ENCODE measurements around the gene WDR54.
"Not testable (repeated sequence)": the region's sequence is repeated elsewhere in the genome, so short reads cannot be mapped to it uniquely, and the experiment has no call there.

WDR54 gene

DNA sequence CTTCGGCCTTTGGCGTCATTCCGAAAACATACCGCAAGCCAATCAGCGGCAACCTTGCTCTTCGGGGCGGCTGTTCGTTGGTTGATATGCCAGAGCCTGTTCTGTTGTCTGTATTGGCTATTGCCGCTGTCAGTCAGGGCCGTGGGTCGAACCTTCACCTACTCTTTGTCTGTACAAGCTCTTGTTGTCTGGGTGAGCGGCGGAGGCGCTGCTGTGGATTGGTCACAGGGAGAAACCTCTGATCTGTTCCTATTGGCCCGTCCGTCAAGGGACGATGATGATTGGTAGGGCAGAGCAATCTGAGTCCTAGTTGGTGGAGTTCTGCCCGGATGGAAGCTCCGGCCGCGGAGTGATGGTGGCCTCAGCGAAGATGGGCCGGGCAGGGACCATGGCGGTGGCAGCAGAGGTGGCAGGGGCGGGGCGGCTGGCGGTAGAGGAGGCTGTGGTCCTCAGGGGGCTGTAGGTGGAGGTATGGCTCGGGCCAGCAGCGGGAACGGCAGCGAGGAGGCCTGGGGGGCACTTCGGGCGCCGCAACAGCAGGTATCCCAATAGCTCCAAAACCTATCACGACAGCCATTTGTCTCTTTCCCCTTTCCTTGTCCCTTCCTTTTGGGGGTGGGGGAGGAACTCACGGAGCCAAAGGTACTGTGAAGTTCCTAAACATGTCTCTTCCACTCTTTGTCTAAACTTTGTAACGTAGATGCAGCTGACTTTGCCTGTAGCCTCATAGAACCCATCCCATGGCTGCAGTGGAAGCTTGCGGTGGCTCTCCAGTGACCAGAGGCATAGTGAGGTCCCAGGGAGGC lies 36.8 kb downstream of the WDR54 start, which contains the start of gene WBP1:
Gene WBP1, plus strand, starts transcription at position 307 of the 806 bp plus-strand sequence. Its CDS starts 165 bp downstream, at position 472.
- peak; percentile 96 for DNase-seq

DNA sequence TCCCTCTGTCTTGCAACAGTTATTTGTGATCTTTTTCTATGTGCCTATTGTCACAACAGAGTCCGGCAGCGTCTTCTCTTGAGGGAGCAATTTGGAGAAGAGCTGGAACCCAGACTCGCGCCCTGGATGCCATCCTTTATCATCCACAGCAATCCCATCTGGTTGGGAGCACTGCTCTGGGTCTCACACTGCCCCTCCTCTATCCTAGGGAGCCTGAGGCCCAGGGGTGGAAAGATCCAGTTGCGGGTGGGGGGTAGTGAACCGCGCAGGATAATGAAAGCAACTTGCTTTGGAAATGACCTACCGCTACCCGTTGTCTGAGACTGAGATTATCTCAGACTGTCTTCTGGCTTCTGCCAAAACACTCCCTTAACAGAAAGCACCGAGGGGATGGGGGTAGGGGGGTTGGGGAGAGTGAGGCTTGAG lies 37.4 kb downstream of the WDR54 start:
- DNase-seq, result no peak

DNA sequence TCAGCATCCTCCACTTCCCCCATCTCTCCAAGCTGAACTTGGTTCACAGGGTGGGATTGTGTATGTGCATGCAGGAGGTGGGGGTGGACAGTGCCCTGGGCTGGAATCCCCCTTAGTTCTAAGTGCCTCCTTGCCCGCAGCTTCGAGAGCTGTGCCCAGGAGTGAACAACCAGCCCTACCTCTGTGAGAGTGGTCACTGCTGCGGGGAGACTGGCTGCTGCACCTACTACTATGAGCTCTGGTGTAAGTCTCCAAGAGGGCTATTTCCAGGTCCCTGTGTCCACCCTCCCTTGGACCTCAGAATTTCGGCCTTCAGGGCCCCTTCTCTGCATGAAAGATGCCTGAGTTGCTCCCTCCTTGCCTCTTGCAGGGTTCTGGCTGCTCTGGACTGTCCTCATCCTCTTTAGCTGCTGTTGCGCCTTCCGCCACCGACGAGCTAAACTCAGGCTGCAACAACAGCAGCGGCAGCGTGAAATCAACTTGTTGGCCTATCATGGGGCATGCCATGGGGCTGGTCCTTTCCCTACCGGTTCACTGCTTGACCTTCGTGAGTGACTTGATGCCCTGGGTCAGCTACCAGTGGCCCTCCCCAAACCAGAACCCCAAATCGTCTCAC lies 38.1 kb downstream of the WDR54 start:
- not testable (repeated sequence) for DNase-seq

DNA sequence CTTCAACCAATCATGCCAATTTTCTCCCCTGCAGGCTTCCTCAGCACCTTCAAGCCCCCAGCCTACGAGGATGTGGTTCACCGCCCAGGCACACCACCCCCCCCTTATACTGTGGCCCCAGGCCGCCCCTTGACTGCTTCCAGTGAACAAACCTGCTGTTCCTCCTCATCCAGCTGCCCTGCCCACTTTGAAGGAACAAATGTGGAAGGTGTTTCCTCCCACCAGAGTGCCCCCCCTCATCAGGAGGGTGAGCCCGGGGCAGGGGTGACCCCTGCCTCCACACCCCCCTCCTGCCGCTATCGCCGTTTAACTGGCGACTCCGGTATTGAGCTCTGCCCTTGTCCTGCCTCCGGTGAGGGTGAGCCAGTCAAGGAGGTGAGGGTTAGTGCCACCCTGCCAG lies 38.7 kb downstream of the WDR54 start:
- DNase-seq, result not testable (repeated sequence)

DNA sequence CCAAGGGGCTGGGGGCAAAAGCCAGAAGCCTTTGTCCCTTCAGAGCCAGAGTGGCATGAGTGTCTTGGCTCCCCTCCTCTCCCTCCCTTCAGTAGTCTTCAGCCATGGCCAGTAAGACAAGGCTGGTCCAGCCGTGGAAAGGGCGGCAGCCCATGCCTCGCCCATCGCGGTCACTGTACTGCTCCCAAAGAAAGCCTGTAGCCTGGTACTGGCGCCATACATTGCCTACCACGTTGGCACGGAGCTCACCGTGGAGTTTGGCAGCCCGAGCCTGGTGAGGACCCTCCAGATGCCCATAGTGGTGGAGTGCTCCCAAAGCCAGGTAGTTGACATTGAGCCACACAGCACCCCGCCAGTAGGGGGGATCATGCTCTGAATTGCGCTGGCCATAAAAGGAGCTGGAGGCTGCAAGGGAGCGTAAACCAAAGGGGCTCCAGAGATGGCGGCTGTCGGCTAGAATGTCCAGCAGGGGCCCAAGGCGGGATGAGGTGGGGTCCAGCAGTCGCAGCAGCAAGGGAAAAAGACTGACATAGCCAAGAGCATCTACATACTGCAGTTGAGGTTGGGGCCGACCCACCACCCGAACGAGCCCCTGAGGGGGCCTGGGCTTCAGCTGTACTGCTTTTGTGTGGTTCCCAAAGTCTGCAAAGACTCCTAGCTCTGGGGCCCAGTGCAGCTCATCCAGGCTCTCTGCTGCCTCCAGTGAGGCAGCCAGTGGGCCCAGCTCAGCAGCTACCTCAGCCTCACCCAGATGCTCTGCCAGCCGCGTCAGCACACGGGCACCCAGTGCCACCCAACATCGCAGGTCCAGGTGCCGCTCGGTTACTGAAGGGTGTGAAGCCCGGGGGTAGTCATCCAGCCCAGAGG lies 39.9 kb downstream of the WDR54 start:
- no peak for DNase-seq

DNA sequence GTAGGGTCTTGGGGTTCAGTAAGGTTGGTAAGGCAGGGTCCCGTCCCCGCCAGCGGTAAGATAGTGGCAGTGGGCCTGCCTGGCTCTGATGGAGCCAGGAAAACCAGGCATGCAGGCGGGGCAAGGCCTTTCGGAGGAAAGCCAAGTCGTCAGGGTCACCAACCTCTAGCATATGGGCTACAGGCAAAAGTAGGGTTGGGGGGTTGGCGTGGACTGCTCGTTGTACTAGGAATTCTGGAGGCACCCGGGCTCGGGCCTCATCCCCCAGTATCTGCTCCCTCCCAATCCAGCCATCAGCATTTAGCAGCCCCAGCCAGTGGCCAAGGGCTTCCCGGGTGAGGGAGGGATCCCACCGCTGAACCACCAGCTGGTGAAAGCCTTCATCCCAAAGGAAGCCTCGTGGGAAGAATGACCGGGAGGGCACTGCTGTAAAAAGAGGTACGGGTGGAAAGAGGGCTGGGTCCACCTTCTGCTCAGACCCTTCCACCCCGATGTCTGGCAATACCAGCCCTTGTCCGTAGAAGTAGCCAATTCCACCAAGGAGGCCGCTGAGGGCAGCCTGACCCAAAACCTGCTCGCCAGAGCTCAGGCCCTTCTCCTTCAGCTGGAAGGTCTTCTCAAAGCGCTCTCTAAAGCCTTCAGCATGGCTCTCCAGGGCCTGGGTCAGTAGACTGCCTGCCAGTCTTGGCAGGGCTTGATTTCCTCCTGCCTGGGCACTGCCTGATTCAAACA lies 40.7 kb downstream of the WDR54 start:
- no peak for DNase-seq

DNA sequence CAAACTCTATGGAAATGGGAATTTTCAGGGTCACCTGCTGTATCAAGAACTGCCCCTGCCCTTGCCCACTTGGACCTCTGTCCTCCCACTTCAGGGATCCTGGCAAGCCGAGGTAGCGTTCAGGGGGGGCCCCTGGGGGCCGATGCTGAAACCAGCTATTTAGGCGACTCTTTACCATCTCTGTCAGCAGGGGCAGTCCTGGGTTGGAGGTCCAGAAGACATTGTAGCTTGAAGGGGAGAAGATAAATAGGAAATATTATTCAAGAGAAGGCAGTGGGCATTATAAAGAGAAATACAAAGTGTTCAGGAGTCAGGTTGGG lies 41.2 kb downstream of the WDR54 start:
- no peak for DNase-seq

DNA sequence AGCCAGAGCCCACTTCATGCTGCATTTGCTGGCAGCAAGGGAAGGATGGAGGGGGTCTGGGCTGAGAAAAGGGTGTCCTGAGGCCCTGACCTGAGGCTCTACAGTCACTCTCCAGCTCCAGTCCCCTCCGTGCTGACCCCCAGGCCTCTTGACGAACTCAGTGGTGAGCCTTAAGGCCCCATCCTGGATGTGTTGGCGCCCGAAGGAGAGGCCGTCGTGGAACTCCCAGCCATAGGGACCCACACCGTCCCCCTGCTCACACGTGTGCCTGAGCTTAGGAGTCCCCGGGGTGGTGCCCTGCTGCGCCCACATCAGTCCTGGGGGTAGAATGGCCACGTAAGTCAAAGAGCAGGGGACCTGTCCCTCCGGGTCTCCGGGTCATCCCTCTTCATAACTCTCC lies 42.9 kb downstream of the WDR54 start:
- DNase-seq, result no peak

DNA sequence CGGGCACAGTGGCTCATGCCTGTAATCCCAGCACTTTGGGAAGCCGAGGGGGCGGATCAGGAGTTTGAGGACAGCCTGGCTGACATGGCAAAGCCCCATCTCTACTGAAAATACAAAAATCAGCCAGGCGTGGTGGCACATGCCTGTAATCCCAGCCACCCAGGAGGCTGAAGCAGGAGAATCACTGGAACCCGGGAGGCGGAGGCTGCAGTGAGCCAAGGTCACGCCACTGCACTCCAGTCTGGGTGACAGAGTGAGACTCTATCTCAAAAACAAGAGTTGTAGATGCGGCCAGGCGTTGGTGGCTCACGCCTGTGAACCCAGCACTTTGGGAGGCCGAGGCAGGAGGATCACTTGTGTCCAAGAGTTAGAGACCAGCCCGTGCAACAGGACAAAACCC lies 49.2 kb downstream of the WDR54 start:
- DNase-seq, result not testable (repeated sequence)

DNA sequence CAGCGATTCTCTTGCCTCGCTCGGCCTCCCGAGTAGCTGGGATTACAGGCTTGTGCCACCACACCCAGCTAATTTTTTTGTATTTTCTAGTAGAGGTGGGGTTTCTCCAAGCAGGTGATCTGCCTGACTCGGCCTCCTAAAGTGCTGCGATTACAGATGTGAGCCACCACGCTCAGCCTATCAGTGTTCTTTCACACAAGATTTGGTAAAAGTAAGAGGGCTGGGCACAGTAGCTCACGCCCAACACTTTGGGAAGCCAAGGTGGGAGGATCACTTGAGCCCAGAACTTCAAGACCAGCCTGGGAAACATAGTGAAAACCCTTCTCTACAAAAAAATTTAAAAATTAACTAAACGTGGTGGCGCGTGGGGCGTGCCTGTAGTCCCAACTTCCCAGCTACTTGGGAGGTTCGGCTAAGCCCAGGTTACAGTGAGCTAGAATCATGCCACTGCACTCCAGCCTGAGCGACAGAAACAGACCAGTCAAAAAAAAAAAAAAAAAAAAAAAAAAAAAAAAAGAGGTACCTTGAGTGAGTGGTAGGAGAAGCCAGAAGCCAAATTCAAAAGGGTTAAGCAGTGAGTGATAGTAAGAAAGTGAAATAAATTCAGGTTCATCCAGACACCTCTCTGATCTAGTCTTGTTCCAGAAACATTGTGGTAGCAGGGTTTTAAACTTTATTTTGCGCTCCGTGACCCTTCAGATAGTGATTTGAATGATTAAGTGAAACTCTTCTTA lies 50.0 kb downstream of the WDR54 start:
- no peak for DNase-seq

DNA sequence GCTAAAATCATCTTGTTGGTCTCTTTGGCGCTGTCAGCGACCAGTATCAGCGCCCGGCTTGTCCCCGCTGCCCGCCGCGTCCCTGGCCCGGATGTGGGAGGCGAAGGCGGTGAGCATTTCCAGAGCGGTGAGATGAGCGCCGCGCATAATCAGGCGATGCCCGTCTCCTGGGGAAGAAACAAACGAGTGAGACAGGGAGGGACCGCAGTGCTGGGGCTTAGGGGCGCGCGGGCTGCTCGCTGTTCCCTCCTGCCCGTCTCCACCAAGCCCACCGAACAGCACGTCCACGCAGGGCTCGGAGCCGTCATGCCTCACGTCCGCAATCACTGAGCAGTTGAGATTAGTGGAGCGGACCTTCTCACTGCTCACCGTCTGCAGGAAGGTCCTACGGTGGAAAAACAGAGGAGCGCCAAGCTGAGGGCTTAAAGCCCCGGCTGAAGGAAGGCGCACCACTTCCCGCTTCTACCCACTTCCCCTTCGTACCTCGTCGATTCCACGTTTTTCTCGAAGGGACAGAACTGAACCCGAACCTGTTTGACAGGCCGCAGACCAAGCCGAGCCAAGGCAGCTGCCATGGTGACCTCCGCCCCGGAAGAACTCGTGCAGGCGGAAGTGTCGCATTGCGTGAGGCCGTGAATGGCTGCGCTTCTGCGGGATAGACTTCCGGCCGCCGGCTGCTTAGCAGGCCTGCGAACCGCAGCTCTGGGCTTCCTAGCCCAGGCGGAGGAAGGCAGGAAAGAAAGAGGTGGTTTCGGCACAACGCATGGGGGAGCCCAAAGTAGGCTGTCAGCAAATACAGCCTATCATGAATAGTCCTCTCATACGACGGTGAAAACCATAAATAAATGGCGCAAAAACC lies 50.8 kb downstream of the WDR54 start, which contains the start of gene MRPL53:
Gene MRPL53, minus strand, starts transcription at position 595 of the 859 bp plus-strand sequence. Its CDS starts 20 bp downstream, at position 575.
- DNase-seq, result peak; percentile 90

DNA sequence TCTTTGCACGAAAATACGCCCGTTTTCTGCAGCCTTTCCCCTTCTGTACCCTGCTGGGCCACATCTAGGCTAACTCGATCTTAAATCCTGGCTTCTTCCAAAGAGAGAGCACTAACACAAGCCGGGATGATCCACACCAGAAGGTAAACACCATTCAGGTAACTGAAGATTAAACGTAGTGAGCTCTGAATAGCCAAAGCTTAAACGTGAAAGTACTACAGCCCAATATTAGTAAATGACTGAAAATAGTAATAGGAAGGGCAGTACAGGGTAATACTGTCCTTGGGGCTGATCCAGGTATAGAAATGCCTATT lies 51.4 kb downstream of the WDR54 start:
- no peak for DNase-seq

DNA sequence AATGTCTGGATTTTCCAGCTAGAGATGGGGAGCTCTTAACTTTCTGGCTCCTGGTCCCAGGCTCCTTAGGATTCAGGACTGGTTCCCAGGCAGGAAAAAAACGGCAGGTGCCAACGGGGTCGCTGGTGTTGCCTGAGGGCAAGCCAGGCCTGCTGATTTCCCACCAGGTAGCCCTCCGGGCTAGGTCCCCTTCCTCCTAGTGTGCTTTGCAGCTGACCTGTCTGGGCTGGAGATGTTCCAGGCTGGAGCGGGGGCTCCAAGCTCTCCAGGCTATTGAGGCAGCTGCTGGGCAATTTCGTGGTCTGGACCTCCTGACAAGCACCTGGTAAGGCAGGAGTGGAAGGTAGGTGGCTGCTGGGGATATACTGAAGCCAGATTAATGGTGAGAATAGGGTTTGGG lies 53.0 kb downstream of the WDR54 start:
- DNase-seq, result no peak

DNA sequence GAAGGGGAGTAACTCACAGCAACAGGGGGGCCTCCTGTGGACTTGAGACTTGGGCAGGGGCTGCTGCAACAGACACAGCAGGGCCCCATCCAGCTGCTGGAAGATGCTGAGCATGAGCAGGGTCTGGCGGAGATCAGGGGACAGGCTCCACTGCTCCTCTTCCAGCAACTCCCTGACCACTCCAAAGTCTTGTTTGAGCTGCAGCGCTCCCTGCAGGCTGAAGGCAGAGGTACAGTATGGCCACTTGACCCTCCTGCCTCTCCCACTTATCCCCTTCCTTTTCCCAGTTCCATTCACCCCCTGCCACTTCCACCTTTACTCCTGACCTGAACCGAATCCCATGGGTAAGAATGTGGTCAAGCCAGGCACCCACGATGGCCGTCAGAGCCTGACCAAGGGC lies 53.4 kb downstream of the WDR54 start:
- no peak for DNase-seq

Measured in KG1 (cell line).